WTC11 (cell line): ENCODE results near the gene CGB5.
"Not testable (repeated sequence)": the region's sequence is repeated elsewhere in the genome, so short reads cannot be mapped to it uniquely, and the experiment has no call there.

Source experiments
- TEAD4 ChIP-seq: sonication (generic); formaldehyde crosslinking; IDR thresholded peaks from 2 replicates; pipeline ENCODE4 v1.8.0; 2022; ENCODE audit warnings: mild to moderate bottlenecking, missing genetic modification reagents
- ZNF232 ChIP-seq: sonication (generic); formaldehyde crosslinking; IDR thresholded peaks from 2 replicates; pipeline ENCODE4 v1.8.0; 2022; ENCODE audit warnings: mild to moderate bottlenecking, missing genetic modification reagents
- TF ChIP-seq, protein P1 (sequence below): sonication (generic); formaldehyde crosslinking; IDR thresholded peaks from 2 replicates; pipeline ENCODE4 v1.8.1; 2022; ENCODE audit warnings: mild to moderate bottlenecking, missing genetic modification reagents, moderate library complexity, borderline replicate concordance
- TF ChIP-seq, protein P2 (sequence below): fragments of 200-600 bp; IDR thresholded peaks from 2 replicates; pipeline ENCODE4 v1.8.0; 2022; ENCODE audit warnings: antibody characterized with exemption
- TF ChIP-seq, protein P3 (sequence below): sonication (generic); formaldehyde crosslinking; IDR thresholded peaks from 2 replicates; pipeline ENCODE4 v1.8.0; 2022; ENCODE audit warnings: mild to moderate bottlenecking, missing genetic modification reagents
- TF ChIP-seq, protein P4 (sequence below): sonication (generic); formaldehyde crosslinking; IDR thresholded peaks from 2 replicates; pipeline ENCODE4 v1.8.1; 2023; ENCODE audit warnings: mild to moderate bottlenecking, missing genetic modification reagents, moderate library complexity

DNA sequence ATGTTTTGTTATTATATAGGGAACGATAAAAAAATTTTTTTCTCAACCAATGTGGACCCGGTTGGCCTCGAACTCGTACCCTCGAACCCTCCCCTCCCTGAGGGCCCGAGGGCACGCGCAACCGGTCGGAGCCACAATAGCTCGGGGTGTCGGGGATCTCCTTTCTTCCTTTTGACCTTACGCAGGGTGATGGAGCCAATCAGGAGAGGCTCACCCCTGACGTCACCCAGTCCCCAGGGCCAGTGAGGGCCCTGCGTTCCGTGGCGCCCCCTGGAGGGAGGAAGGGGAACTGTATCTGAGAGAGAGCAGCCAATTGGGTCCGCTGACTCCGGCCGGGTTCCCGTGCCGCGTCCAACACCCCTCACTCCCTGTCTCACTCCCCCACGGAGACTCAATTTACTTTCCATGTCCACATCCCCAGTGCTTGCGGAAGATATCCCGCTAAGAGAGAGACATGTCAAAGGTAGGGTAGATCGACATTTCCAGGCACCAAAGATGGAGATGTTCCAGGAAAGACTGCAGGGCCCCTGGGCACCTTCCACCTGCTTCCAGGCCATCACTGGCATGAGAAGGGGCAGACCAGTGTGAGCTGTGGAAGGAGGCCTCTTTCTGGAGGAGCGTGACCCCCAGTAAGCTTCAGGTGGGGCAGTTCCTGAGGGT, 11.9 kb upstream of the CGB5 start, which contains the start of gene CGB2:
- TF ChIP-seq, protein P1, sequence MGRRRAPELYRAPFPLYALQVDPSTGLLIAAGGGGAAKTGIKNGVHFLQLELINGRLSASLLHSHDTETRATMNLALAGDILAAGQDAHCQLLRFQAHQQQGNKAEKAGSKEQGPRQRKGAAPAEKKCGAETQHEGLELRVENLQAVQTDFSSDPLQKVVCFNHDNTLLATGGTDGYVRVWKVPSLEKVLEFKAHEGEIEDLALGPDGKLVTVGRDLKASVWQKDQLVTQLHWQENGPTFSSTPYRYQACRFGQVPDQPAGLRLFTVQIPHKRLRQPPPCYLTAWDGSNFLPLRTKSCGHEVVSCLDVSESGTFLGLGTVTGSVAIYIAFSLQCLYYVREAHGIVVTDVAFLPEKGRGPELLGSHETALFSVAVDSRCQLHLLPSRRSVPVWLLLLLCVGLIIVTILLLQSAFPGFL: not testable (repeated sequence)
- TF ChIP-seq ZNF232, TEAD4 (CRISPR knock-in tag): not testable (repeated sequence)
- TF ChIP-seq, protein P2, sequence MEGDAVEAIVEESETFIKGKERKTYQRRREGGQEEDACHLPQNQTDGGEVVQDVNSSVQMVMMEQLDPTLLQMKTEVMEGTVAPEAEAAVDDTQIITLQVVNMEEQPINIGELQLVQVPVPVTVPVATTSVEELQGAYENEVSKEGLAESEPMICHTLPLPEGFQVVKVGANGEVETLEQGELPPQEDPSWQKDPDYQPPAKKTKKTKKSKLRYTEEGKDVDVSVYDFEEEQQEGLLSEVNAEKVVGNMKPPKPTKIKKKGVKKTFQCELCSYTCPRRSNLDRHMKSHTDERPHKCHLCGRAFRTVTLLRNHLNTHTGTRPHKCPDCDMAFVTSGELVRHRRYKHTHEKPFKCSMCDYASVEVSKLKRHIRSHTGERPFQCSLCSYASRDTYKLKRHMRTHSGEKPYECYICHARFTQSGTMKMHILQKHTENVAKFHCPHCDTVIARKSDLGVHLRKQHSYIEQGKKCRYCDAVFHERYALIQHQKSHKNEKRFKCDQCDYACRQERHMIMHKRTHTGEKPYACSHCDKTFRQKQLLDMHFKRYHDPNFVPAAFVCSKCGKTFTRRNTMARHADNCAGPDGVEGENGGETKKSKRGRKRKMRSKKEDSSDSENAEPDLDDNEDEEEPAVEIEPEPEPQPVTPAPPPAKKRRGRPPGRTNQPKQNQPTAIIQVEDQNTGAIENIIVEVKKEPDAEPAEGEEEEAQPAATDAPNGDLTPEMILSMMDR: peak; percentile 92
- TF ChIP-seq, protein P3, sequence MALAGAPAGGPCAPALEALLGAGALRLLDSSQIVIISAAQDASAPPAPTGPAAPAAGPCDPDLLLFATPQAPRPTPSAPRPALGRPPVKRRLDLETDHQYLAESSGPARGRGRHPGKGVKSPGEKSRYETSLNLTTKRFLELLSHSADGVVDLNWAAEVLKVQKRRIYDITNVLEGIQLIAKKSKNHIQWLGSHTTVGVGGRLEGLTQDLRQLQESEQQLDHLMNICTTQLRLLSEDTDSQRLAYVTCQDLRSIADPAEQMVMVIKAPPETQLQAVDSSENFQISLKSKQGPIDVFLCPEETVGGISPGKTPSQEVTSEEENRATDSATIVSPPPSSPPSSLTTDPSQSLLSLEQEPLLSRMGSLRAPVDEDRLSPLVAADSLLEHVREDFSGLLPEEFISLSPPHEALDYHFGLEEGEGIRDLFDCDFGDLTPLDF (CRISPR knock-in tag): not testable (repeated sequence)
- TF ChIP-seq, protein P4, sequence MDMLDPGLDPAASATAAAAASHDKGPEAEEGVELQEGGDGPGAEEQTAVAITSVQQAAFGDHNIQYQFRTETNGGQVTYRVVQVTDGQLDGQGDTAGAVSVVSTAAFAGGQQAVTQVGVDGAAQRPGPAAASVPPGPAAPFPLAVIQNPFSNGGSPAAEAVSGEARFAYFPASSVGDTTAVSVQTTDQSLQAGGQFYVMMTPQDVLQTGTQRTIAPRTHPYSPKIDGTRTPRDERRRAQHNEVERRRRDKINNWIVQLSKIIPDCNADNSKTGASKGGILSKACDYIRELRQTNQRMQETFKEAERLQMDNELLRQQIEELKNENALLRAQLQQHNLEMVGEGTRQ (CRISPR knock-in tag): not testable (repeated sequence)
